ENCODE results near the gene PZP. TPM values are rescaled to one million over a fixed set of nuclear protein-coding genes. Genes with fewer than 3 reads are reported as not detected.

The PZP gene
- total and polyA plus RNA-seq, 2 of the 13 experiments (the other 11 are each of a cell fraction or from before 2014, with no cell fraction given), result 0.07 to 0.89 TPM

DNA sequence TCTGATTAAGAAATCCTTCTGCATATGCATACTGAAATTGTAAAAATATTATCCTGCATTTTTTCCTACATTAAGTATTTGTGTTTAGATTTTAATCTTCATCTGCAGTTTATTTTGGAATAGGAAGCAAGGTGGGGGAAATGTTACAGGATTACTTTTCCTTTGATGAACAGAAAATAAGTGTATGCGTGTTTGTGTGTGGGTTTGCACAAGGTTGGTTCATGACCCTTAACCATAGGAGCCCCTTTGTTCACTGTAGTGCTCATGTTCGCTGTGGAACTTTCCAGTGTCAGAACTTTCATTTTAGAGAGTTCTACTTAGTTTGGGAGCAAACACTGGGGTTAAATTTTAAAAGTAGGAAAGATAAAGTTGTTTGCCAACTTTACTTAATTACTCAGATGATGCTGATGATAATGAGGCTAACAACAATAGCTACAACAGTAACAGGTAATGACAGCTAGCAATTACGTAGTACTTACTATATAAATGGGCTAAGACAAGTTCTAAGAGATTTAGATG lies 86.0 kb downstream of the PZP start (continued):
- TF ChIP-seq ZNF180 (CRISPR knock-in tag; IDR thresholded peaks at IDR 0.05; ENCODE audit: borderline replicate concordance, low read depth), result no peak
- TF ChIP-seq ZNF33B (CRISPR knock-in tag; IDR thresholded peaks at IDR 0.05), result no peak
- no peak for TF ChIP-seq MTA1 (CRISPR knock-in tag; IDR thresholded peaks at IDR 0.05; ENCODE audit: borderline replicate concordance)
- TF ChIP-seq, protein P1, sequence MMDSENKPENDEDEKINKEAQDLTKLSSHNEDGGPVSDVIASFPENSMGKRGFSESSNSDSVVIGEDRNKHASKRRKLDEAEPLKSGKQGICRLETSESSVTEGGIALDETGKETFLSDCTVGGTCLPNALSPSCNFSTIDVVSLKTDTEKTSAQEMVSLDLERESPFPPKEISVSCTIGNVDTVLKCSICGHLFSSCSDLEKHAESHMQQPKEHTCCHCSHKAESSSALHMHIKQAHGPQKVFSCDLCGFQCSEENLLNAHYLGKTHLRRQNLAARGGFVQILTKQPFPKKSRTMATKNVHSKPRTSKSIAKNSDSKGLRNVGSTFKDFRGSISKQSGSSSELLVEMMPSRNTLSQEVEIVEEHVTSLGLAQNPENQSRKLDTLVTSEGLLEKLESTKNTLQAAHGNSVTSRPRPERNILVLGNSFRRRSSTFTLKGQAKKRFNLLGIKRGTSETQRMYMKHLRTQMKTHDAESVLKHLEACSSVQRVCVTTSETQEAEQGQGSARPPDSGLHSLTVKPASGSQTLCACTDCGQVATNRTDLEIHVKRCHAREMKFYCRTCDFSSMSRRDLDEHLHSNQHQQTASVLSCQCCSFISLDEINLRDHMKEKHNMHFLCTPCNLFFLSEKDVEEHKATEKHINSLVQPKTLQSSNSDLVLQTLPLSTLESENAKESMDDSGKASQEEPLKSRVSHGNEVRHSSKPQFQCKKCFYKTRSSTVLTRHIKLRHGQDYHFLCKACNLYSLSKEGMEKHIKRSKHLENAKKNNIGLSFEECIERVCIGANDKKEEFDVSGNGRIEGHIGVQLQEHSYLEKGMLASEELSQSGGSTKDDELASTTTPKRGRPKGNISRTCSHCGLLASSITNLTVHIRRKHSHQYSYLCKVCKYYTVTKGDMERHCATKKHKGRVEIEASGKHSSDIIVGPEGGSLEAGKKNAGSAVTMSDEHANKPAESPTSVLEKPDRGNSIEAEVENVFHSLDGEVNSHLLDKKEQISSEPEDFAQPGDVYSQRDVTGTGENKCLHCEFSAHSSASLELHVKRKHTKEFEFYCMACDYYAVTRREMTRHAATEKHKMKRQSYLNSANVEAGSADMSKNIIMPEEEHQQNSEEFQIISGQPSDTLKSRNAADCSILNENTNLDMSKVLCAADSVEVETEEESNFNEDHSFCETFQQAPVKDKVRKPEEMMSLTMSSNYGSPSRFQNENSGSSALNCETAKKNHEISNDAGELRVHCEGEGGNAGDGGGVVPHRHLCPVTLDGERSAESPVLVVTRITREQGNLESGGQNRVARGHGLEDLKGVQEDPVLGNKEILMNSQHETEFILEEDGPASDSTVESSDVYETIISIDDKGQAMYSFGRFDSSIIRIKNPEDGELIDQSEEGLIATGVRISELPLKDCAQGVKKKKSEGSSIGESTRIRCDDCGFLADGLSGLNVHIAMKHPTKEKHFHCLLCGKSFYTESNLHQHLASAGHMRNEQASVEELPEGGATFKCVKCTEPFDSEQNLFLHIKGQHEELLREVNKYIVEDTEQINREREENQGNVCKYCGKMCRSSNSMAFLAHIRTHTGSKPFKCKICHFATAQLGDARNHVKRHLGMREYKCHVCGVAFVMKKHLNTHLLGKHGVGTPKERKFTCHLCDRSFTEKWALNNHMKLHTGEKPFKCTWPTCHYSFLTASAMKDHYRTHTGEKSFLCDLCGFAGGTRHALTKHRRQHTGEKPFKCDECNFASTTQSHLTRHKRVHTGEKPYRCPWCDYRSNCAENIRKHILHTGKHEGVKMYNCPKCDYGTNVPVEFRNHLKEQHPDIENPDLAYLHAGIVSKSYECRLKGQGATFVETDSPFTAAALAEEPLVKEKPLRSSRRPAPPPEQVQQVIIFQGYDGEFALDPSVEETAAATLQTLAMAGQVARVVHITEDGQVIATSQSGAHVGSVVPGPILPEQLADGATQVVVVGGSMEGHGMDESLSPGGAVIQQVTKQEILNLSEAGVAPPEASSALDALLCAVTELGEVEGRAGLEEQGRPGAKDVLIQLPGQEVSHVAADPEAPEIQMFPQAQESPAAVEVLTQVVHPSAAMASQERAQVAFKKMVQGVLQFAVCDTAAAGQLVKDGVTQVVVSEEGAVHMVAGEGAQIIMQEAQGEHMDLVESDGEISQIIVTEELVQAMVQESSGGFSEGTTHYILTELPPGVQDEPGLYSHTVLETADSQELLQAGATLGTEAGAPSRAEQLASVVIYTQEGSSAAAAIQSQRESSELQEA (CRISPR knock-in tag; IDR thresholded peaks at IDR 0.05; ENCODE audit: not compliant biosample characterization), result no peak
- TF ChIP-seq ZNF614 (CRISPR knock-in tag; IDR thresholded peaks at IDR 0.05; ENCODE audit: borderline replicate concordance), result 0 out of 2 replicates have a peak, but pooled peaks have one; percentile 24
- TF ChIP-seq NBN (conservative IDR thresholded peaks at IDR 0.05), result no peak
- peak; percentile 97 for TF ChIP-seq TBX2 (CRISPR knock-in tag; IDR thresholded peaks at IDR 0.05; ENCODE audit: borderline replicate concordance)
- TF ChIP-seq ZNF609 (CRISPR knock-in tag; IDR thresholded peaks at IDR 0.05; ENCODE audit: borderline replicate concordance), result peak; percentile 98
- TF ChIP-seq ZKSCAN5 (CRISPR knock-in tag; IDR thresholded peaks at IDR 0.05), result no peak
- no peak for TF ChIP-seq ZNF24 (IDR thresholded peaks at IDR 0.05)
- TF ChIP-seq ZNF326 (CRISPR knock-in tag; IDR thresholded peaks at IDR 0.05; ENCODE audit: borderline replicate concordance), result no peak
- no peak for TF ChIP-seq SUZ12 (IDR thresholded peaks at IDR 0.05; ENCODE audit: low read depth, low read length)
- TF ChIP-seq ZKSCAN8 (CRISPR knock-in tag; IDR thresholded peaks at IDR 0.05; ENCODE audit: borderline replicate concordance), result peak; percentile 51; the same call in 1 of the 2 replicates
- no peak for TF ChIP-seq MYNN (CRISPR knock-in tag; IDR thresholded peaks at IDR 0.05; ENCODE audit: low read depth)
- TF ChIP-seq NFE2 (CRISPR knock-in tag; IDR thresholded peaks at IDR 0.05), result no peak
- TF ChIP-seq THRA (CRISPR knock-in tag; IDR thresholded peaks at IDR 0.05; ENCODE audit: borderline replicate concordance), result peak; percentile 90; the same call in 1 of the 2 replicates
